Inflammatory macrophage (primary cell): ENCODE data around the gene KRTAP4-8.
"Not testable (repeated sequence)": the region's sequence is repeated elsewhere in the genome, so short reads cannot be mapped to it uniquely, and the experiment has no call there.

ENCODE experiments used
- DNase-seq, 2 donors: peaks; one replicate each; pipeline ENCODE4 v3.0.0-alpha.2; 2020 to 2022

KRTAP4-8 gene

DNA sequence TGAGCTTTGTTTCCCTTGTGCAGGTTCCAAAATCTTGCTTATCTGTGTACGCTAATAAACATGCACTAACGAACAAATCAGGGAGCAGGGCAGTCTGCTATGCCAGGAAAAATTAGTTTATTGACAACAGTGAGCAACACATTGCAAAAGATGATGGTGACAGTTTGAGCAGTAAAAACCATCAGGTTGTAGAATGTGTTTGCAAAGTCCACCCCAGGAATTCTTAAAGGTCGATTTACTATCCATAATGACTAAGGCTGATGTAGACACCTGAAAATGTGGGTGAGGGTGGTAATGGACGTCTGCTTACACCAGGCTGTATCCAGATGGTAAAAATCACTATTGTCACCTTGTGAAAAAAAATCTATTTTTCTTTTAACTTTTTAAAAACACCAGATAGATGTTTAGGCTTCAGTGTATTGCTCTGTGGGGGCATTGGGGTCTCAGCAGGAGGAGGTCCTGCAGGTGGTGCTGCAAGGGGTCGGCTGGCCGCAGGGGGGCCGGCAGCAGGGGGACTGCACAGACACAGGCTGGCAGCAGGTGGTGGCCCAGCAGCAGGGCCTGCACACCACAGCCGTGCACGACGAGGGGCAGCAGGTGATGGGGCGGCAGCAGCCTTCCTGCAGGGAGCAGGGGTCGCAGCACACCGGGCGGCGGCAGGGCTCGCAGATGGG lies 32.8 kb downstream of the KRTAP4-8 start:
- DNase-seq: not testable (repeated sequence)

DNA sequence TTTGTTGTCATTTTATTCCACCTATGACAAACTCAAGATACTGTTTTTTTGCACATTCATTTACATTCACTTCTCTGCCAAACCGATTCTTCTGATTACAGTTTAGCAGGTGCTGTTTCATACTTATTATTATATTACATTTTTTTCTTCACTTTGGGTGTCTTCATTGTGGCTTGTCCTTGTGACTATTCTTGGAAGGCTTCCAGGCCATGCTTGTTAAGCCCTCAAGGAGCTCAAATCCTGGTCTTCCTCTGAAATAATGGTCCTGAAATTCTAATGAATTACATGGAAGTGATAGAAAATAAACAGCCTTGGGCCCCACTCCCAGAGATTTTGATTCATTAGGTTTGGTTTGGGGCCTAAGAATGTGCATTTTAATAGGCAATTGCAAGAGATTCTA lies 33.6 kb downstream of the KRTAP4-8 start:
- DNase-seq: no peak

- no peak for DNase-seq
Observed at GRCh38 chr17:41063449-41063848, 34.5 kb downstream of the KRTAP4-8 start.

DNA sequence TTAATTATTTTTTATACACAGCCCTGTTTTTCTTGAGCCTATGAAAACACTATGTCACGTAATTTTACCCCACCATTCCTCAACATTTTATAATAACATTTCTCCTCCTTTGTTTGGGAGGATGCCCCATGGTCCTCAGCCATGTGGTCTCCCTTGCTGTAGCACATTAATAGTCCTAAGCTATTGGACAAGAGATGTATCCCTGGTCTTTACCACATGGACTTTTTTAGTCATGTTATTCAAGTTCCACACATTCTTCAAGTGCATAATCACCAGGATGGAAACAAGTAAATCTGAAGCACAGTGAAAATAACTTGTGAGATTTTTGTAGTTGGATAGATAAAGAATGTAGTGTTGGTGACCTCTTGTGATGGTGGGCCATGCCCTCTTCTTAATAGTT lies 36.0 kb downstream of the KRTAP4-8 start:
- no peak for DNase-seq

DNA sequence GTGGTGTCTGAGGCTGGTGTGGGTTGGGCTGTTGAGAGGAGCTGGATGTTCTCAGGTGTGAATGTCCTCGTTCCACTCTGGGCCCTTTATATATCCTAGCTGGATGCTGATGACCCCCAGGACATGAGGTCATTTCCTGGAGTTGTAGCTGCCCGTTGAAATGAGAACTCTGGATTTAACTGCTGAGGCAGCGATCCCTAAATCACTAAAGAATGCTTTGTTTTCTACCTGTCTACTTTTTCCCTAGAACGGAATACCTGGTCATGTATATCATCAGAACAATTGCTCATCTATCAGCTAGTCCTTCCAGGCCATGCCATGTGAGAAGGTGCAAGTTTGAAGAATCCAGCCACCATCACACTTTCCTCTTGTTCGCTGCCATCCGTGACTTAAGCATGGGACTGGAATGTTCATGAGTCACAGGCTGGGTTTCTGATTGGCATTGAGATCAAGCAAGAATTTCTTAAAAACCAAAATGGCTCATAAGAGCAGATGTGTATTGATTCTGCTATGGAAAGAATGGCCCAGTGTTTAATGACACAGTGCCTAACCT lies 37.8 kb downstream of the KRTAP4-8 start, which contains the start of gene KRTAP2-3:
Gene KRTAP2-3, minus strand, starts transcription at position 63 of the 553 bp plus-strand sequence. CDS start 64 bp downstream, outside the sequence.
- no peak for DNase-seq

DNA sequence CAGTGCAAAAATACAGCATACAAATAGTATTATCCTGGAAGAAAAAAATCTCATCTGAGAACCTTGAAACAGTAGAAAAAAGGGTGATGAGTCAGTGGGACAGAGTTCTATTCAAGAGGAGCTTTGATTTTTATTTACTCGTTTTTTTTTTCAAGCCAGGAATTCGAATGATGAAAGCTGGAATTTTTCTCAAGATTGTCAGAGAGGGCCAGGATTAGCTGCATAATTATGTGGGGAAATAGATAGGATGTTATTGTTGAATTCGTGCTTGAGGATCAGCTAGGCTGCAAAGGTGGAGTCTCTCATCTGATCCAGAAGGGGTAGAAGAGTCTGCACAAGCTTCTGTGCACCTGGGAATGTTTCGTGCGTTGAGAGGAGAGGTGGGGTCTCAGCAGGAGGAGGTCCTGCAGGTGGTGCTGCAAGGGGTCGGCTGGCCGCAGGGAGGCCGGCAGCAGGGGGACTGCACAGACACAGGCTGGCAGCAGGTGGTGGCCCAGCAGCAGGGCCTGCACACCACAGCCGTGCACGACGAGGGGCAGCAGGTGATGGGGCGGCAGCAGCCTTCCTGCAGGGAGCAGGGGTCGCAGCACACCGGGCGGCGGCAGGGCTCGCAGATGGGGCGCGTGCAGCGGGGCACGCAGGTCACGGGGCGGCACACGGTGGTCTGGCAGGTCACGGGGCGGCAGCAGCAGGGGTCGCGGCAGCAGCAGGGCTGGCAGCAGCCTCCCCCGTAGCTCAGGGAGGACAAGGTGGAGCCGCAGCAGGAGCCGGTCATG lies 38.5 kb downstream of the KRTAP4-8 start:
- DNase-seq: not testable (repeated sequence)

GRCh38 chr17:41058741-41059140 lies 39.2 kb downstream of the KRTAP4-8 start:
- no peak for DNase-seq

GRCh38 chr17:41057547-41057946 lies 40.4 kb downstream of the KRTAP4-8 start:
- DNase-seq: no peak

DNA sequence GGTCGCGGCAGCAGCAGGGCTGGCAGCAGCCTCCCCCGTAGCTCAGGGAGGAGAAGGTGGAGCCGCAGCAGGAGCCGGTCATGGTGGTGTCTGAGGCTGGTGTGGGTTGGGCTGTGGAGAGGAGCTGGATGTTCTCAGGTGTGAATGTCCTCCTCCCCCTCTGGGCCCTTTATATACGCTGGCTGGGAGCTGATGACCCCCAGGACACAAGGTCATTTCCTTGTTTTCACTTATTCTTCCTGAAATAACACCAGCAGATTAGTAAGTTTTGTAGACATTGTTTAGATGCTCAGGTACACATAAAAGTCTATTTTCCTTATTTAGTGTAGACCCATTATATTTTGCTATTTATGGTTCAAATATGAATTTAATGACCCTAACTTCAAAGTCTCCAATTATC lies 42.8 kb downstream of the KRTAP4-8 start, which contains the start of gene KRTAP2-2:
Gene KRTAP2-2, minus strand, starts transcription at position 101 of the 400 bp plus-strand sequence. Its CDS starts 19 bp downstream, at position 82.
- DNase-seq: not testable (repeated sequence)

- DNase-seq: not testable (repeated sequence)
Observed at GRCh38 chr17:41054556-41054955, 43.4 kb downstream of the KRTAP4-8 start.

DNA sequence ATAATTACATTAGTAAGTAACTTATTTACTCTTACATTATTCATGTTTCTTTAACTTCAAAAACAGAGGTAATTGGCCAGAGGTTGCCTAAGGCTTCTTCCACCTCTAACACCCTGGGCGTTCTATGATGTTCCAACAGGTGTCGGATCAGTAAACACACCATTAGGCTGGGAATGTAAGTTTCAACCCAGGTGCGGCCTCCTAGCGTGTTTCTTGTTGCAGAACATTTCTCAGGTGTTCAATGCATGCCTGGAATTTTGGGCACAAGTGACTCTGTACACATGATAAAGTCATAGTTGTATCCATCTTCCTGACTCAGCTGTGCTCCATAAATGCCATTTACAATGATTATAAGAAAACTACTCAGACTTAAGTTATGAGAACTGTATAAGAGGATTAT lies 43.9 kb downstream of the KRTAP4-8 start:
- no peak for DNase-seq

DNA sequence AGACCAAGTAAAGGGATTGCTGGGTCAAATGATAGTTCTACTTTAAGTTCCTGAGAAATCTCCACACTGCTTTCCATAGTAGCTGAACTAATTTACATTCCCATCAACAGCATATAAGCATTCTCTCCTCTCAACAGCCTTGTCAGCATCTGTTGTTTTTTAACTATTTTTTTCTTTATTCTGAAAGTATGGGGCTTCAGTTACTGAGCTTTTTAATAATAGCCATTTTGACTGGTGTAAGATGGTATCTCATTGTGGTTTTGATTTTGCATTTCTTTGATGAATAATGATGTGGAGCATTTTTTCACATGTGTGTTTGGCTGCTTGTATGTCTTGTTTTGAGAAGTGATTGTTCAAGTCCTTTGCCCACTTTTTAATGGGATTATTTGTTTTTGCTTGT lies 45.4 kb downstream of the KRTAP4-8 start:
- DNase-seq: no peak

- no peak for DNase-seq
Observed at GRCh38 chr17:41049110-41049509, 48.8 kb downstream of the KRTAP4-8 start.

GRCh38 chr17:41048441-41048840 lies 49.5 kb downstream of the KRTAP4-8 start:
- DNase-seq: no peak
